ENCODE data around the gene METTL25.

DNA sequence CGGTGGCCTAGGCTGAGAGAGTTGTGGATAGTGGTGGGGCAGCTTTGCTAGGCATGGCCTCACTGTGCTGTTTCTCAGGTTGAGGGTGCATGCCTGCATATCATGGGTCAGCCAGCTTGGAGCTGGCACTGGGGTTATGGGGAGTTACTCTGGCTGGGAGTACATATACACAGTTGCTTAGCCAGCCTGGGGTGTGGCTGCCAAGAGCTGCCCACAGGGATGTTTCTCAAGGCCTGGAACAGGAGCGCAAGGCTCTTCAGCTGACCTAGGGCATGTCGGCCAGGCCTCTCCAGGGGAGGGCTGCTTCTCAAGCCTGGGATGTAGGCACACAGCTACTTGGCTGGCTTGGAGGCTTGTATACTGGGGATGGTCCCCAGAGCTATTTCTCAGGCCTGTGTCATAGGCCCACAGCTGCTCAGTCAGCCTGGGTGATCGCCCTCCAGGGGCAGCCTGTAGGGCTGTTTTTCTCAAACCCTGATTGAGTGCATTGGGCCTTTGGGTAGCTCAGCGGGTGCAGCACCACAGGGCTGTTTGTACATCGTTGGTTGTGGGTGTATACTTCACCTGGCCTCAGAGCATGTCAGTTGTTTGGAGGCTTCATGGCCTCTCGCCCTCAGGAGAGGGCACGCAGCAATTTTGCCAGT is 114.9 kb downstream of the METTL25 start:
- TF ChIP-seq, protein P1, sequence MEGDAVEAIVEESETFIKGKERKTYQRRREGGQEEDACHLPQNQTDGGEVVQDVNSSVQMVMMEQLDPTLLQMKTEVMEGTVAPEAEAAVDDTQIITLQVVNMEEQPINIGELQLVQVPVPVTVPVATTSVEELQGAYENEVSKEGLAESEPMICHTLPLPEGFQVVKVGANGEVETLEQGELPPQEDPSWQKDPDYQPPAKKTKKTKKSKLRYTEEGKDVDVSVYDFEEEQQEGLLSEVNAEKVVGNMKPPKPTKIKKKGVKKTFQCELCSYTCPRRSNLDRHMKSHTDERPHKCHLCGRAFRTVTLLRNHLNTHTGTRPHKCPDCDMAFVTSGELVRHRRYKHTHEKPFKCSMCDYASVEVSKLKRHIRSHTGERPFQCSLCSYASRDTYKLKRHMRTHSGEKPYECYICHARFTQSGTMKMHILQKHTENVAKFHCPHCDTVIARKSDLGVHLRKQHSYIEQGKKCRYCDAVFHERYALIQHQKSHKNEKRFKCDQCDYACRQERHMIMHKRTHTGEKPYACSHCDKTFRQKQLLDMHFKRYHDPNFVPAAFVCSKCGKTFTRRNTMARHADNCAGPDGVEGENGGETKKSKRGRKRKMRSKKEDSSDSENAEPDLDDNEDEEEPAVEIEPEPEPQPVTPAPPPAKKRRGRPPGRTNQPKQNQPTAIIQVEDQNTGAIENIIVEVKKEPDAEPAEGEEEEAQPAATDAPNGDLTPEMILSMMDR (IDR thresholded peaks at IDR 0.05): no peak
- TF ChIP-seq, protein P2, sequence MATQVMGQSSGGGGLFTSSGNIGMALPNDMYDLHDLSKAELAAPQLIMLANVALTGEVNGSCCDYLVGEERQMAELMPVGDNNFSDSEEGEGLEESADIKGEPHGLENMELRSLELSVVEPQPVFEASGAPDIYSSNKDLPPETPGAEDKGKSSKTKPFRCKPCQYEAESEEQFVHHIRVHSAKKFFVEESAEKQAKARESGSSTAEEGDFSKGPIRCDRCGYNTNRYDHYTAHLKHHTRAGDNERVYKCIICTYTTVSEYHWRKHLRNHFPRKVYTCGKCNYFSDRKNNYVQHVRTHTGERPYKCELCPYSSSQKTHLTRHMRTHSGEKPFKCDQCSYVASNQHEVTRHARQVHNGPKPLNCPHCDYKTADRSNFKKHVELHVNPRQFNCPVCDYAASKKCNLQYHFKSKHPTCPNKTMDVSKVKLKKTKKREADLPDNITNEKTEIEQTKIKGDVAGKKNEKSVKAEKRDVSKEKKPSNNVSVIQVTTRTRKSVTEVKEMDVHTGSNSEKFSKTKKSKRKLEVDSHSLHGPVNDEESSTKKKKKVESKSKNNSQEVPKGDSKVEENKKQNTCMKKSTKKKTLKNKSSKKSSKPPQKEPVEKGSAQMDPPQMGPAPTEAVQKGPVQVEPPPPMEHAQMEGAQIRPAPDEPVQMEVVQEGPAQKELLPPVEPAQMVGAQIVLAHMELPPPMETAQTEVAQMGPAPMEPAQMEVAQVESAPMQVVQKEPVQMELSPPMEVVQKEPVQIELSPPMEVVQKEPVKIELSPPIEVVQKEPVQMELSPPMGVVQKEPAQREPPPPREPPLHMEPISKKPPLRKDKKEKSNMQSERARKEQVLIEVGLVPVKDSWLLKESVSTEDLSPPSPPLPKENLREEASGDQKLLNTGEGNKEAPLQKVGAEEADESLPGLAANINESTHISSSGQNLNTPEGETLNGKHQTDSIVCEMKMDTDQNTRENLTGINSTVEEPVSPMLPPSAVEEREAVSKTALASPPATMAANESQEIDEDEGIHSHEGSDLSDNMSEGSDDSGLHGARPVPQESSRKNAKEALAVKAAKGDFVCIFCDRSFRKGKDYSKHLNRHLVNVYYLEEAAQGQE (IDR thresholded peaks at IDR 0.05; ENCODE audit: insufficient read depth in 1 of 2, low read depth in 2 of 2, low read length in 1 of 2): no peak
- TF ChIP-seq SIN3A (IDR thresholded peaks at IDR 0.05; ENCODE audit: borderline replicate concordance, insufficient read depth, low read depth, low read length) (no peak), POLR2AphosphoS5 (IDR thresholded peaks at IDR 0.05; ENCODE audit: low read depth, low read length) (no peak), TCF7L2 (IDR thresholded peaks at IDR 0.05; ENCODE audit: low read depth, low read length) (no peak)
